Endothelial cell (in vitro differentiated cells): ENCODE measurements around the gene DPP8. TPM values are rescaled to one million over a fixed set of nuclear protein-coding genes. Genes with fewer than 3 reads are reported as not detected.

Source experiments
- DNase-seq: peaks from one replicate; pipeline ENCODE4 v3.0.0; 2021; ENCODE audit warnings: low spot score
- H3K27ac Mint-ChIP-seq: one replicate; pipeline ENCODE4 v1.8.0; 2021; ENCODE audit warnings: mixed read lengths, inconsistent platforms; ENCODE audit not compliant: unreplicated experiment
- H3K27me3 Mint-ChIP-seq: one replicate; pipeline ENCODE4 v1.8.0; 2021; ENCODE audit warnings: mild to moderate bottlenecking, moderate library complexity, mixed read lengths, inconsistent platforms; ENCODE audit not compliant: unreplicated experiment
- H3K36me3 Mint-ChIP-seq: one replicate; pipeline ENCODE4 v1.8.0; 2021; ENCODE audit warnings: mild to moderate bottlenecking, low read depth, mixed read lengths, inconsistent platforms; ENCODE audit not compliant: unreplicated experiment
- H3K4me1 Mint-ChIP-seq: one replicate; pipeline ENCODE4 v1.8.0; 2021; ENCODE audit warnings: mild to moderate bottlenecking, mixed read lengths, inconsistent platforms; ENCODE audit not compliant: unreplicated experiment
- H3K4me3 Mint-ChIP-seq: one replicate; pipeline ENCODE4 v1.8.0; 2021; ENCODE audit warnings: mild to moderate bottlenecking, mixed read lengths, inconsistent platforms; ENCODE audit not compliant: unreplicated experiment
- H3K9me3 Mint-ChIP-seq: one replicate; pipeline ENCODE4 v1.8.0; 2021; ENCODE audit warnings: mixed read lengths, inconsistent platforms; ENCODE audit not compliant: unreplicated experiment
- long read RNA-seq: library from polyadenylated mRNA; unstranded; transcript quantifications from one replicate; pipeline ENCODE4 v2.0.0, GENCODE V29; 2020; ENCODE audit not compliant: unreplicated experiment
- total RNA-seq: library from RNA; stranded (reverse); fragmentation: NEBNext Ultra II Directional; extraction: Animal tissue kit (Norgen Biotek cat#: 25700); gene quantifications from one replicate; pipeline ENCODE4 v1.2.1, GENCODE V29; 2021; ENCODE audit not compliant: unreplicated experiment
- TF ChIP-seq, protein P1 (sequence below): fragments of 200-600 bp; sonication (generic); IDR thresholded peaks from one replicate; pipeline ENCODE4 v1.5.0; 2021; ENCODE audit warnings: antibody characterized with exemption; ENCODE audit not compliant: unreplicated experiment

The DPP8 gene
- 36.6 TPM for total RNA-seq
- long read RNA-seq, transcript DPP8-201 (20 exons, 3,139 nt): major isoform, 8 of 18 reads
- long read RNA-seq, partial matches to known transcripts: 5 of 18 reads
- long read RNA-seq, other reads (novel, unspliced or antisense): 5 of 18 reads

DNA sequence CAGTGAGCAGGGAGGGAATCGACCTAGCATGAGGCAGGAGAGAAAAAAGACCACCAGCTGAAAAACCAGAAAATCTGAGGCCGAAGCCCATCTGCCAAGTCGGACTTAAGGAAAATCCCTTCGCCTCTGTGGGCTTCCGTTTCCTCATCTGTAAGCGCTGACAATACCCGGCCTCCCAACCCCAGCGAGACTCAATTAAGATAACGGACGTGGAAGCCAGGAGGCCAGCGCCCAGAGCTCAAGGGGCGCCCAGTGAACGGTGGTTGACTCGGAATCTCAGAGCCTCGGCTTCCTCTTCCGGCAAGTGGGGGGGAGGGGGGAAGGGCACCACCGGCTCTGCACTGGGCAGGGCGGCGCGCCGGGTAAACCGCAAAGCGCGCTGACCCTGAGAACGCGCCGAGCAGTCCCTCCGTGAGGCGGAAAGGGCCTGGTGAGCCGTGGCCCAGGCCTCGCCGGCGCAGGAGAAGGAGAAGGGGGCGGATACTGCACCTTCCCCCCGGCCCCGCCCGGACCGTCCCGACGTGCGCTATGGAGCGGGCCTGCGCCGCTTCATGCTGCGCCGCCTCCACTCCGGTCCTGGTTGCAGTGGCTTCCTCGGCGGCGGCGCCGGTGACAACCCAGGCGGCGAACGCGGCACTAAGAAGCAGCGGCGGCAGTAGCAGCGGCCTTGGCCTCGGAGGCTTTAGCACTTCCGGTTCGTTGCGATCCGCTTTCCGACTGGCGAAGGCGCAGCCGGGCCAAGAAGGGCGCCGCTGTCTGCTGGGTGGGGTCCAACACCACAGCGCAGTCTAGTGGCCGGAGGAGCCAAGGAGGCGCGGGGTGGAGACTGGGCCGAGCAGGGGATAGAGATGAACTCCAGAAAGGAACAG lies at the start of gene DPP8:
DPP8 (minus strand) TSS at position 693 of the 869 bp plus-strand sequence. CDS start 5,136 bp downstream, outside the sequence.
- Mint-ChIP-seq H3K4me3 (peak within 1 kb of the TSS; percentile 96), H3K4me1 (peaks cover 17% of the 10 kb centered on the region), H3K36me3 (peaks cover 7% of the 10 kb centered on the region), H3K9me3 (no peaks in the 10 kb centered on the region), H3K27ac (peak within 1 kb of the TSS; percentile 97), H3K27me3 (peaks cover 3% of the 10 kb centered on the region)
- DNase-seq: peak; percentile 96
- TF ChIP-seq, protein P1, sequence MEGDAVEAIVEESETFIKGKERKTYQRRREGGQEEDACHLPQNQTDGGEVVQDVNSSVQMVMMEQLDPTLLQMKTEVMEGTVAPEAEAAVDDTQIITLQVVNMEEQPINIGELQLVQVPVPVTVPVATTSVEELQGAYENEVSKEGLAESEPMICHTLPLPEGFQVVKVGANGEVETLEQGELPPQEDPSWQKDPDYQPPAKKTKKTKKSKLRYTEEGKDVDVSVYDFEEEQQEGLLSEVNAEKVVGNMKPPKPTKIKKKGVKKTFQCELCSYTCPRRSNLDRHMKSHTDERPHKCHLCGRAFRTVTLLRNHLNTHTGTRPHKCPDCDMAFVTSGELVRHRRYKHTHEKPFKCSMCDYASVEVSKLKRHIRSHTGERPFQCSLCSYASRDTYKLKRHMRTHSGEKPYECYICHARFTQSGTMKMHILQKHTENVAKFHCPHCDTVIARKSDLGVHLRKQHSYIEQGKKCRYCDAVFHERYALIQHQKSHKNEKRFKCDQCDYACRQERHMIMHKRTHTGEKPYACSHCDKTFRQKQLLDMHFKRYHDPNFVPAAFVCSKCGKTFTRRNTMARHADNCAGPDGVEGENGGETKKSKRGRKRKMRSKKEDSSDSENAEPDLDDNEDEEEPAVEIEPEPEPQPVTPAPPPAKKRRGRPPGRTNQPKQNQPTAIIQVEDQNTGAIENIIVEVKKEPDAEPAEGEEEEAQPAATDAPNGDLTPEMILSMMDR: no peak

DNA sequence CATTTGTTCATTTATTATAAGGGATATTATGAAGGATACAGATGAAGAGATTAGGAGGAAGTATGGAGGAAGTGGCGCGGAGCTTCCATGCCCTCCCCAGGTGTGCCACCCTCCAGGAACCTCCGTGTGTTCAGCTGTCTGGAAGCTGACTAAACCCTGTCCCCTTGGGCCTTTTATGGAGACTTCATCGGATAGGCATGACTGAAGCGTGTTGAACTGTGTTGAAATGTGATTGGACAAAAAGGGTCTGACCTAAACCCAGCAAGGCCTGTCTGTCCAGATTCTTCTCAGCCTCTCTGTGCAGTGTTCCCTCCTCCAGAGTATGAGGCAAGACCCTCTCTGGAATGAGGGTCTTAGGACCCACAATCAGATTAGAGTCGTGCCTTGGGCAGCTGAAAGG lies 44.4 kb upstream of the DPP8 start:
- Mint-ChIP-seq H3K4me1 (peaks cover 9% of the 10 kb centered on the region), H3K36me3 (peaks cover 68% of the 10 kb centered on the region), H3K27me3 (peaks cover 1% of the 10 kb centered on the region), H3K4me3 (peak overlapping the region; percentile 68), H3K9me3 (no peaks in the 10 kb centered on the region), H3K27ac (peak overlapping the region; percentile 52)
- TF ChIP-seq, protein P1: no peak
- DNase-seq: no peak

DNA sequence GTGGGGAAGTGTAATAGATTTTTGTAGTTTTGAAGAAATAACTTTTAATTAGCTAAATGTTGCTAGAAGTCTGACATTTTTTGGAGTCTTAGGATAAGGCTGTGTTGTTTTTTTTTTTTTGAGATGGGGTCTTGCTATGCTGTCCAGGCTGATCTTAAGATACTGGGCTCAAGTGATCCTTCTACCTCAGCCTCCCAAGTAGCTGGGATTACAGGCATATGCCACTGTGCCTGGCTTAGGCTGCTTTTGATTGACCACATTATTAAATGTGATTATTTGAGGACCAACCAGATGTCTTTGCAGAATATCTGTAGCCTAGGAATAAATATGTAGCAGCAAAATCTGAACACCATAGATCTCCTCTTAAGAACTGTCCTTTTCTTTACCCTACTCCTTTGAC lies 42.5 kb upstream of the DPP8 start:
- TF ChIP-seq, protein P1: no peak
- no peak overlapping the region for H3K4me3 Mint-ChIP-seq
- H3K9me3 Mint-ChIP-seq: no peaks in the 10 kb centered on the region
- no peak overlapping the region for H3K27ac Mint-ChIP-seq
- H3K4me1 Mint-ChIP-seq: peaks cover 9% of the 10 kb centered on the region
- peaks cover 61% of the 10 kb centered on the region for H3K36me3 Mint-ChIP-seq
- no peak for DNase-seq
- peaks cover 1% of the 10 kb centered on the region for H3K27me3 Mint-ChIP-seq

GRCh38 chr15:65558997-65559760 lies 41.7 kb upstream of the DPP8 start:
- peaks cover 59% of the 10 kb centered on the region for H3K36me3 Mint-ChIP-seq
- H3K4me1 Mint-ChIP-seq: peaks cover 9% of the 10 kb centered on the region
- no peak overlapping the region for H3K4me3 Mint-ChIP-seq
- TF ChIP-seq, protein P1: no peak
- no peak overlapping the region for H3K27ac Mint-ChIP-seq
- DNase-seq: no peak
- H3K9me3 Mint-ChIP-seq: no peaks in the 10 kb centered on the region
- no peaks in the 10 kb centered on the region for H3K27me3 Mint-ChIP-seq
